ENCODE results near the gene HARBI1. TPM values are rescaled to one million over a fixed set of nuclear protein-coding genes. Genes with fewer than 3 reads are reported as not detected.

Gene HARBI1
- total and polyA plus RNA-seq, 2 of the 4 experiments (the other 2 are of a cell fraction): 2.7 to 5.2 TPM

GRCh38 chr11:46659908-46660307 is 42.9 kb upstream of the HARBI1 start:
- no CpG with 5 or more reads among the region's 1 CpG for WGBS, 2 experiments (ENCODE audit: extremely low coverage in 2 of 2, insufficient read length in 1 of 2)
- no peak overlapping the region for H2AK9ac ChIP-seq (replicated peaks; ENCODE audit: low read depth, low read length, poor library complexity)
- no peaks in the 10 kb centered on the region for H4K20me1 ChIP-seq (ENCODE audit: insufficient read depth, low read length)
- H3K4me2 ChIP-seq (ENCODE audit: low read depth, low read length): no peak overlapping the region
- no peak overlapping the region for H2BK15ac ChIP-seq (ENCODE audit: low read depth, low read length)
- peaks cover 0 to 4% of the 10 kb centered on the region in 2 experiments; a peak in 1 of 4 replicates for H3K79me1 ChIP-seq (ENCODE audit: low read depth in 1 of 2, low read length in 2 of 2)
- in situ Hi-C loops (cut with MboI; ENCODE audit: low sequenced_read_pairs) (no loop called here), dilution Hi-C loops (cut with HindIII; ENCODE audit: low sequenced_read_pairs, unreplicated experiment) (no loop called here), intact Hi-C loops (cut with micrococcal nuclease) (no loop called here)
- H2AFZ ChIP-seq (replicated peaks; ENCODE audit: low read length, poor library complexity): no peak overlapping the region
- no peaks in the 10 kb centered on the region for H3K9me3 ChIP-seq (ENCODE audit: control insufficient read depth, insufficient read depth, low read length)
- DNase-seq: peak; percentile 84
- H3K27me3 ChIP-seq (ENCODE audit: control insufficient read depth, insufficient read depth, low read length): no peaks in the 10 kb centered on the region
- peaks cover 8% of the 10 kb centered on the region; the same call in 1 of the 2 replicates for H3K9me1 ChIP-seq (ENCODE audit: insufficient read depth, low read length)
- ChIA-PET CTCF (interaction anchor here (1.4 kb wide), 2 partner anchors 9 to 11 kb away, joined by 4 to 6 read pairs; no protein-coding TSS in a partner anchor), POLR2A (ENCODE audit: unreplicated experiment) (no interaction called here)
- peak overlapping the region; percentile 45 for H2BK5ac ChIP-seq (ENCODE audit: low read depth, low read length, poor library complexity, severe bottlenecking)
- no TSS peak for BruUV-seq (replicated peaks)
- peaks cover 31% of the 10 kb centered on the region for H3K36me3 ChIP-seq (ENCODE audit: control insufficient read depth, insufficient read depth, low read length)
- H4K5ac ChIP-seq (ENCODE audit: low read depth, low read length): no peak overlapping the region
- peaks cover 12% of the 10 kb centered on the region for H3K4me1 ChIP-seq (ENCODE audit: control insufficient read depth, insufficient read depth, low read length)
- peak; percentile 58 for ATAC-seq (ENCODE audit: low read depth)
- no peak overlapping the region for H3K14ac ChIP-seq (replicated peaks; ENCODE audit: low read depth, low read length)
- H2BK120ac ChIP-seq (ENCODE audit: low read depth, low read length): no peak overlapping the region
- no peak overlapping the region for H4K8ac ChIP-seq (ENCODE audit: low read depth in 2 of 2, low read length in 2 of 2)
- H4K91ac ChIP-seq (ENCODE audit: insufficient read depth, low read depth, low read length): no peak overlapping the region
- H3K18ac ChIP-seq (ENCODE audit: low read depth, low read length): no peak overlapping the region
- no peak overlapping the region for H3K4me3 ChIP-seq (ENCODE audit: insufficient read depth, low read depth, low read length)
- H3K23ac ChIP-seq (ENCODE audit: low read depth, low read length): no peak overlapping the region
- TF ChIP-seq RAD21 (IDR thresholded peaks at IDR 0.05; ENCODE audit: low read length) (no peak), CEBPB (IDR thresholded peaks at IDR 0.05; ENCODE audit: low read depth, low read length) (peak; percentile 75), POLR2A (IDR thresholded peaks at IDR 0.05; ENCODE audit: low read depth, low read length) (no peak), SMC3 (IDR thresholded peaks at IDR 0.05; ENCODE audit: low read depth, low read length) (no peak), MAFK (IDR thresholded peaks at IDR 0.05; ENCODE audit: low read depth, low read length) (no peak), RFX5 (IDR thresholded peaks at IDR 0.05; ENCODE audit: low read depth, low read length) (no peak), NFE2L2 (IDR thresholded peaks at IDR 0.05; ENCODE audit: low read depth, low read length) (no peak), MXI1 (IDR thresholded peaks at IDR 0.05; ENCODE audit: borderline replicate concordance, low read depth, low read length) (no peak)
- no peak overlapping the region for H2BK20ac ChIP-seq (ENCODE audit: low read depth, low read length)
- H3K9ac ChIP-seq (ENCODE audit: low read depth, low read length): no peak overlapping the region
- H3K4ac ChIP-seq (ENCODE audit: low read depth, low read length): no peak overlapping the region
- H3K27ac ChIP-seq (ENCODE audit: insufficient read depth, low read length): no peak overlapping the region
- no peak overlapping the region for H2AK5ac ChIP-seq (ENCODE audit: low read depth, low read length)
- no peak overlapping the region for H3K56ac ChIP-seq (ENCODE audit: extremely low read depth, insufficient read depth, low read length)

All from IMR-90 (cell line).